GM19468 (cell line): ENCODE measurements around the gene WNT10A.

Experiments used
- ATAC-seq: cut with Tn5 transposase; IDR thresholded peaks from one replicate; pipeline ENCODE4 v1.9.1; 2021; ENCODE audit warnings: mild to moderate bottlenecking, moderate library complexity, moderate number of reproducible peaks; ENCODE audit not compliant: unreplicated experiment; ENCODE audit errors: extremely low read depth

Gene WNT10A

DNA sequence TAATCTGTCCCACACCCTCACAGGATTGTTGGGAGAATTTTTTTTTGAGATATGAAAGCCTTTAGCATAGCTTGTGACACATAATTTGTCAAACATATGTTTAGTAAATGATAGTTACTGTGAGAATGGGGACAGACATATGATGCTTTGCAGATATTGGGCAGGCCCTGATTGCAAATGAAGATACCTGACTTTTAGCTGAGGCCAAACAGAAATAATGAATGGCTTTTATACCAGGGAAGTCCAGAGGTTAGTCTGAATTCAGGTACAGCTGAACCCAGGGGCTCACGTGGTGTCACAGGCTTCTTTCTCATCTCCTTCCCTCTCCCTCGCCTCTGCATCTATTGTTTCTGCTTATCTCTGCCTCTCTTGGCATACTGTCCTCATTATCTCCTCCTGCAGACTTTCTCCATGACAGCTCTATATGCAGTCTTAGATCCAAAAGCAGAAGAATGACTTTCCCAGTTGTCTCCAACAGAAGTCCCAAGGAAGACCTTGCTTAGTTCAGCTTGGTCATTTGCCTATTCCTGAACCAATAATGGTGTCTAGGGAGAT lies 4.9 kb upstream of the WNT10A start:
- no peak for ATAC-seq

DNA sequence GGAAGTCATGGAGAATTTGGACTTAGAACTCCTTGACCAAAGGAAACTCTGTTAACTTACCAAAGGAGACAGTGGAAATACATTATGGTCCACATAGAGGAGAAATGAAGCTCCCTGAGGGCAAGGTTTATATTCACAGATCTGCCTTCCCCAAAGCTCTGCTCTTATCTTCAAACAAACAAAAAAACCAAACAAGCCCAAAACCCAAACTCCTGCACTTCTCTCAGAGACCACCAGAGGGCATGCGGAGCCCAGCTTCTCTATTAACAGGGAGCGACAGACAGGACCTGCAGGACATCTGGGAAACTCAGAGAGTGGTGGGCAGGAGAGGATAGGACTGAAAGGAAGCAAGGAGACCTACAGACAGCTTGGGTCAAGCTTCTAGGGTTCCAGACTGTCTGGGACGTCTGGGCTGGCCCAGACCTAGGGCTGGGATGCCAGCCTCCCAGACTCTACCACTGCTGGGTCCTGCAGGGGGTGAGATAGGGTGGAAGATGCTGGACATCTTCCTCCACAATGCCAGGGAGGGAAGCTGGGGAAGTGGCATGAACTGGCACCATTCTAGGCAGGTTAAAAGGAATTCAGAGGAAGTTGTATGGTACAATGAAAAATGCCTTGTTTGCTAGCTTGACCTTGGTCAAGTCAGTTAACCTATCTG lies 4.0 kb upstream of the WNT10A start:
- no peak for ATAC-seq

DNA sequence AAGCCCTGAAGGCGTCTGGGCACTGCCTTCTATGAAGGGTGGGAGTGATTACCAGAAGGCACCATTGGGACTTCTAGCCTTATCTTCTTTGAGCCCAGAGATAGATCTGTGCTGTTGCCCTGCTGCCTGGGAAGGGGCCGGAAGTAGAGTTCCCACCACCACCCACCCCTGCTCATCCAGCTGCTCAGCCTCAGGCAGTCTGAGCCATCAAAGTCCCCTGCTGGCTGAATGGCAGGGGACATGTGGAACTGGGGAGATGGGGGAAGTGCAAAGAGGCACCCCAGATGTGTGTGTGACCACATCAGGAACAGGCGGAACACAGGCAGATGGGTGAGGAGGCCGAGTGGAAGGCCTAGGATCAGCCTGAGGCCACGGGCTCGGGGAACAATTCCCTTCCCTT lies 3.3 kb upstream of the WNT10A start:
- no peak for ATAC-seq

GRCh38 chr2:218877891-218878290 lies 2.8 kb upstream of the WNT10A start:
- no peak for ATAC-seq

- no peak for ATAC-seq
These were observed 2.2 kb upstream of the WNT10A start for GRCh38 chr2:218878486-218878885.

DNA sequence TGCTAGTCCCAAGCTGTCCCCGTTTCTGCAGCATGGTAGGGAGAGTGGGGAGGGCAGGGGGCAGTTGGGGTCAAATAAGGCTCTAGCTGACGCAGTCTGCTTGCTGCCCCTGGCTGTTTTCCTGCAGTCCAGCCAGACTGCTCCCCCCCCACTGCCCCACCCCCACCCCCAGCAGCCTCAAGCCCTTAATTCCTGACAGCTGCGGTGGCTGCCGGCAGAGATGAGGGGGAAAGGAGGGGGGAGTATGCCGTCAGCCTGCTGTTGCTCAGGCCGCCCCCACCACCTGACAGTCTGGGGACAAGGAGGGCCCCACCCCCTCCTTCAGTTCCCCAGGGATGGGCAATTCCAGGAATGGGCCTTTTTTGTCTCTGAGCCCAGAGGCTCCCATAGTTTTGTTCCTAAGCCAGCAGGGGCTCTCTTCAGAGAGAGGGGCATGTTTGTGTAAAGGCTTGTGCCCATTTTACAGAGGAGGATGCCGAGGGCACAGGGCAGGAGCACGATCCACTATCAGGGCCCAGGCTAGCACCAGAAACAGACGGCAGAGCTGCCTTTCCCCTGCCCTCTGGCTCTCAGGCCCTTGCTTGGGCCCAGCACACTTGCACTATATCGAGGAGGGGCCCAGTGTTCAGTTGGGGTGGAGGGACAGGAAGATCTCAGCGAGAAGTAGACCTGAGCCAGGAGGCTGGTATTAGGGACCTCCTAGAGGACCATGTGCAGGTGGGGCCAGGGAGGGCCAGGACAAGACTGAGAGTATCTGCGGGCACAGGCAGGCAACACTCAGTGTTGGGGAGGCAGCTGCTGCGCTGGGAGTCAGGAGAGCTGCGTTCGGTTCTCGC lies 1.5 kb upstream of the WNT10A start:
- ATAC-seq = no peak

DNA sequence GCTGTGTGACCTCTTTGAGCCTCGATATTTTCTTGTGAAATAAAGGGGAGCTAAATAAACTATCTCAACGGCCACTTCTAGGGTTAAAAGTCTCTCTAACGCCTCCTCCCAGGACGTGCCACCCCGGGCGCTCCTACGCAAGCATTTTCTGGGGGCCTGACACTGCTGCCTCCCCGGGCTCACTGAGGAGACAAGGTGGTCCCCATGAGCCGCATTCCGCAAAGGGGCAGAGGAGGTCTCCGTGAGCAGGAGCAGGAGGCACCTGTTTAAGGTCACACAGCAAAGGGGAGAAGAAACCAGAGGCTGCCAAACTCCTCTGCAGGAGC lies 913 bp upstream of the WNT10A start:
- ATAC-seq = no peak

DNA sequence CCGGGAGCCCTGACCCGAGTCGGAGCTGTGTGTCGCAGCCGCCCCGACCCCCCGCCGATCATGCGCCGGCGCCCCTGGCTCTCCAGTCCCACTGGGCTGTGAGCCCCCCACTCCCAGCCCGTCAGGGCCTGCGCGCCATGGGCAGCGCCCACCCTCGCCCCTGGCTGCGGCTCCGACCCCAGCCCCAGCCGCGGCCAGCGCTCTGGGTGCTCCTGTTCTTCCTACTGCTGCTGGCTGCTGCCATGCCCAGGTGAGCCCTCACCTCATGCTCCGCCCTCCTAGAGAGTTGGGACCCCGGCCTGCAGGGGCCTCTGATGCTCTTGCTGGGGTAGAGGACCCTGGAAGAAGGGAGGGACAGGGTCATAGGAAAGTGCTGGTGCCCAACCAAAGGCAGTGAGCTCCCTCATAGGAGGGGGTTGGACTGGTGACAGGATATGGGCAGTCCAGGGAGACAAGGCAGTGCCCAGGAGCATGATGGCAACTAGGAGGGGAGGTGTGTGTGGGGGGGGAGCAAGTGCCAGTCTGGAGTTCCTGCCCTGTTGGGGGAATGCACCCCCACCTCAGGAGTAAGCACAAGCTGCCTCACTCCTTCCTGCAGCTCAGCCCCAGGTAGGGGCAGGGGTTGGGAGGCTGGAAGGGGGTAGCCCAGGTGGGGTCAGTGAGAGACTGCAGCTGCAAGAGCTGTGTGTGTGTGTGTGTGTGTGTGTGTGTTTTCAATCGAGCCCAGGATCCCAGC lies 375 bp downstream of the WNT10A start:
- no peak for ATAC-seq

DNA sequence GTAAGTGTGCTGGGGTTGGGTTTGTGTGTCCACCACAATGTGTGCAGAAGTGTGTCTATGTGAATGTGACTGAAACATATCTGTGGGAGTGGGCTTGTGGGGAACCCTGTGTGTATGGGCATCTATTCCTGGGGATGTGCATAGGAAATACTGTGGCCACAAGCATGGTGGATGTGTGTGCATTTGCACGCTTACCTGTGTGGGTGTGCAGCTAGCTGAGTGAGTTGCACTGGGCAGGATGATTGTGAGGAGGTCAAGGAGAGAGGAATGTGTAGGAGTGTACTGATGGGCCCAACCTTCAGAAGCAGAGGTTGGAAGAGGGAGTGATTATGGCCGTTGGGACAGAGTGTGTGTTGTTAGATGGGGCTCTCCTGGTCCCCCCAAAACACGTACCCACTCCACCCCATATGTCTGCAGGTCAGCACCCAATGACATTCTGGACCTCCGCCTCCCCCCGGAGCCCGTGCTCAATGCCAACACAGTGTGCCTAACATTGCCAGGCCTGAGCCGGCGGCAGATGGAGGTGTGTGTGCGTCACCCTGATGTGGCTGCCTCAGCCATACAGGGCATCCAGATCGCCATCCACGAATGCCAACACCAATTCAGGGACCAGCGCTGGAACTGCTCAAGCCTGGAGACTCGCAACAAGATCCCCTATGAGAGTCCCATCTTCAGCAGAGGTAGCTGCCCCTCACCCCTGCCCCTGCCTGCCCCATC lies 1.2 kb downstream of the WNT10A start:
- ATAC-seq = no peak

GRCh38 chr2:218882461-218882816 lies 1.8 kb downstream of the WNT10A start:
- ATAC-seq = no peak

- no peak for ATAC-seq
These were observed 2.3 kb downstream of the WNT10A start for GRCh38 chr2:218882866-218883366.

DNA sequence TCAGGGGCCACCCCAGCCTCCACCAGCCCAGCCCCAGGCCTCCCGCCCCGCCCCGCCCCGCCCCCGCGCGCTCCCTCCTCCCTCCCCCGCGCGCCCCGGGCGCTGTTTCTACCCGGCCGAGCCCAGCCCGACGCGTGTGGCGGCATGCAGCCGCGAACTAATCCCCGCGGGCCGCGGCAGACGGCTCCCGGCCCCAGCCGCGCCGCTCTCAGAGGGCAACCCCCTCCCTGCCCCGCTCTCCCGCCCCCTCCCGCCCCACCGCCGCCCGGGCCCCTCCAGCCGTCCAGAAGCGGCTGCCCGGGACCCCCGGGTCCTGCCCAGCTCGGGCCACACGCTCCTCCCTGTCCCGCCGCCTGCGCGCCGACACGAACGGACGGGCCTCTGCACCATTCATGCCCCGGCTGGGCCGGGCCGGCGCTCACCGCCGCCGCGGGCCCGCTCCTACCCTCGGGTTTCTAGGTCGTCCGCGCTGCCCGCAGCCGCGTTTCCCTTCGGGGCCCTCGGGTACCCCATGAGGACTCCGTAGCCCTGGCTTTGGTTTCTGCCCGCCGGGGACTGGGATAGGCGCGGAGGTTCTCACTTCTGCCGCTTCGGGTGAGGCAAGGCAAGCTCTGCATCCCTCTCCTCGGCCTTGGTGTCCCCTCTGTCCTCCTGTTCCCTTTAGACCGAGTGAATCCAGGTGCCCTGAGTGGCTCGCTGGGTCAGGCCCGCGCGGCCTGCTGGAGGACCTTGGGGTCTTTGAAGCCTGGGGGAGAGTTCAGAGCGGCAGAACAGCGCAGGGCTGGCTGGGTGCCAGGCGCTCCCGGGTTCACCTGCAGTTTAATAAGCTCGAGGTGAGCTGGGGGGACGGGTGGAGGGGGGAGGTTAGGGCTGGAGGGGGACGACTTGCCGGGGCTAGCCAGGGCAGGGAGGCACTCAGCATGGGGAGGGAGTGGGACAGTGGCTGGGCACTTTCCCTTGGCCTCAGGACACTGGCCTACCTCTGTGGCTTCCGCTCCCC lies 3.1 kb downstream of the WNT10A start:
- ATAC-seq = no peak

DNA sequence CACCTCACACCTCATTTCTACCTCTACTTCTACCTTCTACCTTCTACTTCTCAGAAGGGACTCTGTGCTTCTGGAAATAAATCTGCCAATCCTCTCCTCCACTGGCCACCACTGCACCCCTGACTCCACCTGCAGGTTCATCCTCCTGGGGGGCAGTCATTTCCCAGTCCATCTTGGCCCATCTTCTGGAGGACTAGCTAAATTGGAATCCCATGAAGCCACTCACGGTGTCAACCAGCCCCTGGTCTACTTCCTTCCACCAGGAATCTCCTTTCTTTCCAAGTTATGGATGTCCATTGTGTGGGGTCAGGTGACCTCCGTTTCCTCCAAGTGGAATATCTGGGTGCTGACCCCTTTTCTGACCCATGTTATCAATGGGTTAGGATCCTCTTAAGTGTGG lies 3.9 kb downstream of the WNT10A start:
- no peak for ATAC-seq

GRCh38 chr2:218885981-218886947 lies 5.6 kb downstream of the WNT10A start:
- peak; percentile 59 for ATAC-seq

GRCh38 chr2:218887079-218887478 lies 6.4 kb downstream of the WNT10A start:
- ATAC-seq = no peak

DNA sequence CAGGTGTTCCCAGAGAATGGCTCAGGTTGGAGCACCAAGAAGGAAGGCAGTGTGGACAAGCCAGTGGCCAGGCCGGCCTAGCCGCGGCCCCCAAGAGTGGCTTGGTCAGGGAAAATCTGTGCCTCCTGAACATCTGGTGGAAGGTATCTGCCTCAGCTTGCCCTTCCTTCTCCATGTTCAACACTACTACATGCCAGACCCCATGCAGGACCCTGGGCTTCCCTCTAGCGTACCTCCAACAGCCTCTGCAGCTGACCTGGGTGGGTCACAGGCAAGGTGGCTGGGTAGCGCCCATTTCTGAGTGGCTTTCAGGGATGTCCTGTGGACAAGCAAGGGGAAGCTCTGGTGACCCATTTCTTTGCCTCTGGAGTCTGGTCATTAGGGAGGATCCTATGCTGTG lies 7.7 kb downstream of the WNT10A start:
- ATAC-seq = no peak

DNA sequence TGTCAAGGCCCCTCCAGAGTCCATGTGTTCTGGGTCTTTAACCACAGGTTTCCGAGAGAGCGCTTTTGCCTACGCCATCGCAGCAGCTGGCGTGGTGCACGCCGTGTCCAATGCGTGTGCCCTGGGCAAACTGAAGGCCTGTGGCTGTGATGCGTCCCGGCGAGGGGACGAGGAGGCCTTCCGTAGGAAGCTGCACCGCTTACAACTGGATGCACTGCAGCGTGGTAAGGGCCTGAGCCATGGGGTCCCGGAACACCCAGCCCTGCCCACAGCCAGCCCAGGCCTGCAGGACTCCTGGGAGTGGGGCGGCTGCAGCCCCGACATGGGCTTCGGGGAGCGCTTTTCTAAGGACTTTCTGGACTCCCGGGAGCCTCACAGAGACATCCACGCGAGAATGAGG lies 9.3 kb downstream of the WNT10A start:
- no peak for ATAC-seq

GRCh38 chr2:218890369-218890768 lies 9.7 kb downstream of the WNT10A start:
- ATAC-seq = no peak
